Measurements from ENCODE around the gene RASL10A. TPM values are rescaled to one million over a fixed set of nuclear protein-coding genes. Genes with fewer than 3 reads are reported as not detected.

RASL10A gene
- total and polyA plus RNA-seq, 9 of the 15 experiments (the other 6 are each of a cell fraction or from before 2014, with no cell fraction given) = 0.17 to 1.2 (median 0.45) TPM; not detected in 3

DNA sequence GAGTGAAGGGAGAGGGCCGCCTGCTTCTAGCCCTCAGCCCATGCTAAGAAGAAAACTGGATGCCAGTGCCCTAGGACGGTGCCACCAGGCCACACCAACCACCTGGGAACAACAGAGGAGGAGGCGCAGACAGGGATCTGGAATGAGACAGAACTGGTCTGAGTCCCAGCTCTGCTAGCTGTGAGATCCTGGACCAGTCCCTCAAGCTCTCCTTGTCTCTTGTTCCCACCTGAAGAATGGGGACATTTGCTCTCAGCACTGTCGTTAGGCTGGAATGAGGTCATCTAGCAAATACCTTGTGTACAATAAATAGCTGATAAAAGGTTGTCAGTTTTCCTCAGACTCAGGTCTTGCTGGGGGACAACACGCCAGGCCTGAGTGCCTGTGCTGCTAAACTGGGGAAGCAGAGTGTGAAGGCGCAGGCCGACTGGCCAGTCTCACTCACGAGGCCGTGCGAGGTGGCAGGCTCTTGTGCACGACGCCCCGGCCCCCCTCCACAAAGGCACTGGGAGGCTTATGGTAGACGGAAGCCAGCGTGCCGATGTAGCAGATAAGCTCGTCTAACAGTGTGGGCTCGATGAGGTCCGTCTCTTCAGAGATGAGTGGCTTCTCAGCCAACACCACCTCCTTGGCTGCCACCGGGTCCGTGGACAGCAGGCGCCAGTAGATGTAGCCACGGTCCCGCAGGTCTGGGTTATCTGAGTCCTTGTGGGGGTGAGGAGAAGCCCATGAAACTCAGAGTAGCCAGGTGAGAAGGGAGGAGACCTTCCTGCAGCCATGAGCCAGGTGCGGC is 25.8 kb upstream of the RASL10A start:
- no peaks in the 10 kb centered on the region for H4K20me1 ChIP-seq (replicated peaks; ENCODE audit: control insufficient read depth, insufficient read depth, low read length)
- intact Hi-C loops (cut with micrococcal nuclease) (no loop called here), in situ Hi-C loops (cut with MboI) (no loop called here)
- CTCF ChIA-PET (ENCODE audit: low intra/inter-chr PET ratio) = no interaction called here
- H3K79me2 ChIP-seq (ENCODE audit: control insufficient read depth, insufficient read depth, low read length) = no peaks in the 10 kb centered on the region
- FAIRE-seq = no peak
- H2AFZ ChIP-seq (ENCODE audit: low read depth, low read length) = no peak overlapping the region
- no peak overlapping the region for H3K4me2 ChIP-seq (ENCODE audit: insufficient read depth, low read length)
- no peak for DNase-seq (ENCODE audit: extremely low read depth in 1 of 4, low spot score in 3 of 4)
- peak overlapping the region in 1 of 2 experiments; percentile 26; a peak in 2 of 4 replicates for H3K9ac ChIP-seq (ENCODE audit: insufficient read depth in 1 of 2, low read depth in 2 of 2, low read length in 2 of 2)
- H3K36me3 ChIP-seq (ENCODE audit: control insufficient read depth, insufficient read depth, low read length) = peaks cover 77% of the 10 kb centered on the region; the same call in 2 of the 3 replicates
- 85% methylated on average over 14 of the region's 25 CpGs for WGBS (ENCODE audit: insufficient coverage, low coverage, missing lambda C conversion rate)
- no peaks in the 10 kb centered on the region for H3K27me3 ChIP-seq (ENCODE audit: control insufficient read depth in 2 of 2, insufficient read depth in 2 of 2, low read length in 2 of 2)
- BruUV-seq (replicated peaks) = no TSS peak
- H3K4me3 ChIP-seq = no peak overlapping the region
- no peak overlapping the region for H3K27ac ChIP-seq (ENCODE audit: extremely low read depth, low read depth, low read length)
- peaks cover 0 to 10% of the 10 kb centered on the region in 2 experiments; a peak in 3 of 5 replicates for H3K4me1 ChIP-seq (replicated peaks in 1 of 2; ENCODE audit: control insufficient read depth in 2 of 2, insufficient read depth in 2 of 2, low read length in 2 of 2)
- no peaks in the 10 kb centered on the region for H3K9me1 ChIP-seq (ENCODE audit: control insufficient read depth, insufficient read depth, low read length)
- H3K9me3 ChIP-seq (replicated peaks; ENCODE audit: control insufficient read depth, insufficient read depth, low read depth, low read length) = no peaks in the 10 kb centered on the region
- no peak for ATAC-seq
- POLR2A ChIA-PET = no interaction called here
- no peak for TF ChIP-seq MAFF (IDR thresholded peaks at IDR 0.05; ENCODE audit: low read length)
- TF ChIP-seq EP300 (IDR thresholded peaks at IDR 0.05; ENCODE audit: low read length) = no peak
- TF ChIP-seq ZNF740 (CRISPR knock-in tag; IDR thresholded peaks at IDR 0.05) = no peak
- TF ChIP-seq ZNF740 (tag; IDR thresholded peaks at IDR 0.05) = no peak
- no peak for TF ChIP-seq PATZ1 (CRISPR knock-in tag; IDR thresholded peaks at IDR 0.05; ENCODE audit: borderline replicate concordance)
- TF ChIP-seq, protein P1, sequence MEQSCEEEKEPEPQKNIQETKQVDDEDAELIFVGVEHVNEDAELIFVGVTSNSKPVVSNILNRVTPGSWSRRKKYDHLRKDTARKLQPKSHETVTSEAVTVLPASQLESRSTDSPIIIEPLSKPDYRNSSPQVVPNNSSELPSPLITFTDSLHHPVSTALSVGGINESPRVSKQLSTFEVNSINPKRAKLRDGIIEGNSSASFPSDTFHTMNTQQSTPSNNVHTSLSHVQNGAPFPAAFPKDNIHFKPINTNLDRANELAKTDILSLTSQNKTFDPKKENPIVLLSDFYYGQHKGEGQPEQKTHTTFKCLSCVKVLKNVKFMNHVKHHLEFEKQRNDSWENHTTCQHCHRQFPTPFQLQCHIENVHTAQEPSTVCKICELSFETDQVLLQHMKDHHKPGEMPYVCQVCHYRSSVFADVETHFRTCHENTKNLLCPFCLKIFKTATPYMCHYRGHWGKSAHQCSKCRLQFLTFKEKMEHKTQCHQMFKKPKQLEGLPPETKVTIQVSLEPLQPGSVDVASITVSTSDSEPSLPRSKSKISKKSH (CRISPR knock-in tag; IDR thresholded peaks at IDR 0.05) = no peak
- TF ChIP-seq ZNF57 (CRISPR knock-in tag; IDR thresholded peaks at IDR 0.05) = no peak

Data from K562 (cell line).